GM06990 (cell line): ENCODE data around the gene TNFSF8.

Source experiments
- DNase-seq: peaks from one replicate; pipeline ENCODE4 v3.0.0-alpha.2; 2011; ENCODE audit not compliant: insufficient read length; ENCODE audit errors: extremely low read depth
- H3K27me3 ChIP-seq: replicated peaks from 2 replicates; pipeline ENCODE4 v1.6.0; 2011; ENCODE audit warnings: low read length; ENCODE audit not compliant: control insufficient read depth, insufficient read depth
- H3K36me3 ChIP-seq: 2 replicates; pipeline ENCODE4 v1.5.1; 2011; ENCODE audit warnings: low read length; ENCODE audit not compliant: control insufficient read depth, insufficient read depth
- H3K4me3 ChIP-seq: replicated peaks from 2 replicates; pipeline ENCODE4 v1.5.1; 2011; ENCODE audit warnings: low read depth, mild to moderate bottlenecking, control low read depth, low read length
- CTCF ChIP-seq: IDR thresholded peaks from 2 replicates; pipeline ENCODE4 v1.5.1; 2011; ENCODE audit warnings: low read length, control low read depth, mild to moderate bottlenecking, inconsistent platforms; ENCODE audit not compliant: insufficient read depth, poor library complexity, severe bottlenecking

The TNFSF8 gene

GRCh38 chr9:114919611-114920010, 10.8 kb downstream of the TNFSF8 start:
- no peak overlapping the region for H3K4me3 ChIP-seq
- no peaks in the 10 kb centered on the region; the same call in 1 of the 2 replicates for H3K27me3 ChIP-seq
- no peaks in the 10 kb centered on the region for H3K36me3 ChIP-seq
- DNase-seq = no peak
- TF ChIP-seq CTCF = no peak

GRCh38 chr9:114916481-114916880, 13.9 kb downstream of the TNFSF8 start:
- H3K27me3 ChIP-seq = no peaks in the 10 kb centered on the region; the same call in none of the 2 replicates
- no peak overlapping the region for H3K4me3 ChIP-seq
- no peaks in the 10 kb centered on the region for H3K36me3 ChIP-seq
- no peak for DNase-seq
- TF ChIP-seq CTCF = no peak

- DNase-seq = no peak
- H3K36me3 ChIP-seq = no peaks in the 10 kb centered on the region
- TF ChIP-seq CTCF = peak; percentile 44
- no peaks in the 10 kb centered on the region; the same call in none of the 2 replicates for H3K27me3 ChIP-seq
- no peak overlapping the region for H3K4me3 ChIP-seq
Observed at GRCh38 chr9:114914139-114914538, 16.3 kb downstream of the TNFSF8 start.

GRCh38 chr9:114913656-114914055, 16.7 kb downstream of the TNFSF8 start:
- H3K36me3 ChIP-seq = no peaks in the 10 kb centered on the region
- no peaks in the 10 kb centered on the region; the same call in none of the 2 replicates for H3K27me3 ChIP-seq
- no peak overlapping the region for H3K4me3 ChIP-seq
- DNase-seq = no peak
- no peak for TF ChIP-seq CTCF

GRCh38 chr9:114913217-114913616, 17.2 kb downstream of the TNFSF8 start:
- TF ChIP-seq CTCF = no peak
- H3K27me3 ChIP-seq = no peaks in the 10 kb centered on the region; the same call in none of the 2 replicates
- no peak for DNase-seq
- H3K4me3 ChIP-seq = no peak overlapping the region
- no peaks in the 10 kb centered on the region for H3K36me3 ChIP-seq
